GM18873 (cell line): ENCODE measurements around the gene KIAA0825.

Experiments
- ATAC-seq: cut with Tn5 transposase; IDR thresholded peaks from one replicate; pipeline ENCODE4 v1.9.1; 2021; ENCODE audit warnings: mild to moderate bottlenecking, moderate library complexity, moderate number of reproducible peaks; ENCODE audit not compliant: unreplicated experiment, low FRiP score

The KIAA0825 gene

GRCh38 chr5:94517490-94518488, 100.6 kb downstream of the KIAA0825 start:
- no peak for ATAC-seq

- ATAC-seq: no peak
Measured at GRCh38 chr5:94516148-94516547, 102.3 kb downstream of the KIAA0825 start.

GRCh38 chr5:94508461-94509148, 109.8 kb downstream of the KIAA0825 start:
- ATAC-seq: no peak

GRCh38 chr5:94505327-94506068, 112.9 kb downstream of the KIAA0825 start:
- no peak for ATAC-seq

GRCh38 chr5:94503677-94504076, 114.7 kb downstream of the KIAA0825 start:
- ATAC-seq: no peak

GRCh38 chr5:94501365-94501764, 117.0 kb downstream of the KIAA0825 start:
- ATAC-seq: no peak

GRCh38 chr5:94499806-94500205, 118.6 kb downstream of the KIAA0825 start:
- no peak for ATAC-seq

- no peak for ATAC-seq
Measured at GRCh38 chr5:94498199-94498598, 120.2 kb downstream of the KIAA0825 start.

- no peak for ATAC-seq
Measured at GRCh38 chr5:94485067-94485466, 133.3 kb downstream of the KIAA0825 start.

GRCh38 chr5:94481059-94481458, 137.3 kb downstream of the KIAA0825 start:
- ATAC-seq: no peak

- no peak for ATAC-seq
Measured at GRCh38 chr5:94480486-94480885, 137.9 kb downstream of the KIAA0825 start.

GRCh38 chr5:94473936-94474335, 144.5 kb downstream of the KIAA0825 start:
- no peak for ATAC-seq

- no peak for ATAC-seq
Measured at GRCh38 chr5:94471521-94471920, 146.9 kb downstream of the KIAA0825 start.

- no peak for ATAC-seq
Measured at GRCh38 chr5:94470802-94471201, 147.6 kb downstream of the KIAA0825 start.

GRCh38 chr5:94469894-94470329, 148.5 kb downstream of the KIAA0825 start:
- no peak for ATAC-seq

- no peak for ATAC-seq
Measured at GRCh38 chr5:94467954-94468930, 150.2 kb downstream of the KIAA0825 start.

GRCh38 chr5:94467346-94467953, 151.0 kb downstream of the KIAA0825 start:
- no peak for ATAC-seq

GRCh38 chr5:94463739-94464138, 154.7 kb downstream of the KIAA0825 start:
- ATAC-seq: no peak

- ATAC-seq: no peak
Measured at GRCh38 chr5:94461131-94461530, 157.3 kb downstream of the KIAA0825 start.
